GM12801 (cell line): ENCODE measurements around the gene ZNF646.

ENCODE experiments used
- TF ChIP-seq, protein P1 (sequence below): IDR thresholded peaks from one replicate; pipeline ENCODE4 v1.5.1; 2011; ENCODE audit warnings: control low read depth; ENCODE audit not compliant: insufficient read length; ENCODE audit errors: extremely low read depth

Gene ZNF646, protein sequence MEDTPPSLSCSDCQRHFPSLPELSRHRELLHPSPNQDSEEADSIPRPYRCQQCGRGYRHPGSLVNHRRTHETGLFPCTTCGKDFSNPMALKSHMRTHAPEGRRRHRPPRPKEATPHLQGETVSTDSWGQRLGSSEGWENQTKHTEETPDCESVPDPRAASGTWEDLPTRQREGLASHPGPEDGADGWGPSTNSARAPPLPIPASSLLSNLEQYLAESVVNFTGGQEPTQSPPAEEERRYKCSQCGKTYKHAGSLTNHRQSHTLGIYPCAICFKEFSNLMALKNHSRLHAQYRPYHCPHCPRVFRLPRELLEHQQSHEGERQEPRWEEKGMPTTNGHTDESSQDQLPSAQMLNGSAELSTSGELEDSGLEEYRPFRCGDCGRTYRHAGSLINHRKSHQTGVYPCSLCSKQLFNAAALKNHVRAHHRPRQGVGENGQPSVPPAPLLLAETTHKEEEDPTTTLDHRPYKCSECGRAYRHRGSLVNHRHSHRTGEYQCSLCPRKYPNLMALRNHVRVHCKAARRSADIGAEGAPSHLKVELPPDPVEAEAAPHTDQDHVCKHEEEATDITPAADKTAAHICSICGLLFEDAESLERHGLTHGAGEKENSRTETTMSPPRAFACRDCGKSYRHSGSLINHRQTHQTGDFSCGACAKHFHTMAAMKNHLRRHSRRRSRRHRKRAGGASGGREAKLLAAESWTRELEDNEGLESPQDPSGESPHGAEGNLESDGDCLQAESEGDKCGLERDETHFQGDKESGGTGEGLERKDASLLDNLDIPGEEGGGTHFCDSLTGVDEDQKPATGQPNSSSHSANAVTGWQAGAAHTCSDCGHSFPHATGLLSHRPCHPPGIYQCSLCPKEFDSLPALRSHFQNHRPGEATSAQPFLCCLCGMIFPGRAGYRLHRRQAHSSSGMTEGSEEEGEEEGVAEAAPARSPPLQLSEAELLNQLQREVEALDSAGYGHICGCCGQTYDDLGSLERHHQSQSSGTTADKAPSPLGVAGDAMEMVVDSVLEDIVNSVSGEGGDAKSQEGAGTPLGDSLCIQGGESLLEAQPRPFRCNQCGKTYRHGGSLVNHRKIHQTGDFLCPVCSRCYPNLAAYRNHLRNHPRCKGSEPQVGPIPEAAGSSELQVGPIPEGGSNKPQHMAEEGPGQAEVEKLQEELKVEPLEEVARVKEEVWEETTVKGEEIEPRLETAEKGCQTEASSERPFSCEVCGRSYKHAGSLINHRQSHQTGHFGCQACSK (N-terminal part only)

GRCh38 chr16:31073970-31074813, at the start of gene ZNF646, which contains the start of gene ZNF668:
ZNF646 (plus strand) TSS chr16:31074422; CDS start chr16:31076325, 1,903 bp downstream.
ZNF668 (minus strand) TSS chr16:31074240; CDS start chr16:31064459, 9,781 bp downstream.
- TF ChIP-seq, protein P1, sequence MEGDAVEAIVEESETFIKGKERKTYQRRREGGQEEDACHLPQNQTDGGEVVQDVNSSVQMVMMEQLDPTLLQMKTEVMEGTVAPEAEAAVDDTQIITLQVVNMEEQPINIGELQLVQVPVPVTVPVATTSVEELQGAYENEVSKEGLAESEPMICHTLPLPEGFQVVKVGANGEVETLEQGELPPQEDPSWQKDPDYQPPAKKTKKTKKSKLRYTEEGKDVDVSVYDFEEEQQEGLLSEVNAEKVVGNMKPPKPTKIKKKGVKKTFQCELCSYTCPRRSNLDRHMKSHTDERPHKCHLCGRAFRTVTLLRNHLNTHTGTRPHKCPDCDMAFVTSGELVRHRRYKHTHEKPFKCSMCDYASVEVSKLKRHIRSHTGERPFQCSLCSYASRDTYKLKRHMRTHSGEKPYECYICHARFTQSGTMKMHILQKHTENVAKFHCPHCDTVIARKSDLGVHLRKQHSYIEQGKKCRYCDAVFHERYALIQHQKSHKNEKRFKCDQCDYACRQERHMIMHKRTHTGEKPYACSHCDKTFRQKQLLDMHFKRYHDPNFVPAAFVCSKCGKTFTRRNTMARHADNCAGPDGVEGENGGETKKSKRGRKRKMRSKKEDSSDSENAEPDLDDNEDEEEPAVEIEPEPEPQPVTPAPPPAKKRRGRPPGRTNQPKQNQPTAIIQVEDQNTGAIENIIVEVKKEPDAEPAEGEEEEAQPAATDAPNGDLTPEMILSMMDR = no peak

- TF ChIP-seq, protein P1 = no peak
Observed at GRCh38 chr16:31025339-31025738, 48.9 kb upstream of the ZNF646 start.

GRCh38 chr16:31029272-31029671, 45.0 kb upstream of the ZNF646 start:
- TF ChIP-seq, protein P1 = no peak

- TF ChIP-seq, protein P1 = no peak
Observed at GRCh38 chr16:31031276-31031675, 42.9 kb upstream of the ZNF646 start.

- TF ChIP-seq, protein P1 = no peak
Observed at GRCh38 chr16:31032736-31033708, 41.2 kb upstream of the ZNF646 start, which contains the start of gene STX4. STX4 (plus strand) TSS chr16:31033558; CDS start chr16:31033806, 248 bp downstream.
